ENCODE results near the gene RPA4. TPM values are rescaled to one million over a fixed set of nuclear protein-coding genes. Genes with fewer than 3 reads are reported as not detected.

RPA4 gene
- total and polyA plus RNA-seq, 2 experiments from 2014 or later, result 1.0 to 1.4 TPM

DNA sequence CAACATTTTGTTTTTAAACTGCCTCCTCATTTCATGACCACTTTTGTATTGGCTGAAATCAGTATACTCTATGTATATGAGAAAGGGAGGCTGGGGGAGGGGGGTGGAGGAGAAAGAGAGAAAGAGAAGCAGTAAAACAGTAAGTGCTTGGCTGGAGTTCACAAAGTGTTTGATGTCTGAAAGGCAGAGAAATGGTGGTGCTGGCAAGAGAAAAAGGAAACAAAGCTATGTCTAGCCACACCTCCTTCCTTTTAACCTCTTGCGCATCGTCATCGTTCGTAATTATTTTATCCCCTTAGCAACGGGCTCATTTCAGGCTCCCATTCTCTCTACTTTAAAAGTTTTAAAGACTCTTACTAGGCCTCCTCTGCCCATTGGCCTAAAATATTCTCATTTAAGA lies 25.6 kb downstream of the RPA4 start (continued):
- TF ChIP-seq, protein P1, sequence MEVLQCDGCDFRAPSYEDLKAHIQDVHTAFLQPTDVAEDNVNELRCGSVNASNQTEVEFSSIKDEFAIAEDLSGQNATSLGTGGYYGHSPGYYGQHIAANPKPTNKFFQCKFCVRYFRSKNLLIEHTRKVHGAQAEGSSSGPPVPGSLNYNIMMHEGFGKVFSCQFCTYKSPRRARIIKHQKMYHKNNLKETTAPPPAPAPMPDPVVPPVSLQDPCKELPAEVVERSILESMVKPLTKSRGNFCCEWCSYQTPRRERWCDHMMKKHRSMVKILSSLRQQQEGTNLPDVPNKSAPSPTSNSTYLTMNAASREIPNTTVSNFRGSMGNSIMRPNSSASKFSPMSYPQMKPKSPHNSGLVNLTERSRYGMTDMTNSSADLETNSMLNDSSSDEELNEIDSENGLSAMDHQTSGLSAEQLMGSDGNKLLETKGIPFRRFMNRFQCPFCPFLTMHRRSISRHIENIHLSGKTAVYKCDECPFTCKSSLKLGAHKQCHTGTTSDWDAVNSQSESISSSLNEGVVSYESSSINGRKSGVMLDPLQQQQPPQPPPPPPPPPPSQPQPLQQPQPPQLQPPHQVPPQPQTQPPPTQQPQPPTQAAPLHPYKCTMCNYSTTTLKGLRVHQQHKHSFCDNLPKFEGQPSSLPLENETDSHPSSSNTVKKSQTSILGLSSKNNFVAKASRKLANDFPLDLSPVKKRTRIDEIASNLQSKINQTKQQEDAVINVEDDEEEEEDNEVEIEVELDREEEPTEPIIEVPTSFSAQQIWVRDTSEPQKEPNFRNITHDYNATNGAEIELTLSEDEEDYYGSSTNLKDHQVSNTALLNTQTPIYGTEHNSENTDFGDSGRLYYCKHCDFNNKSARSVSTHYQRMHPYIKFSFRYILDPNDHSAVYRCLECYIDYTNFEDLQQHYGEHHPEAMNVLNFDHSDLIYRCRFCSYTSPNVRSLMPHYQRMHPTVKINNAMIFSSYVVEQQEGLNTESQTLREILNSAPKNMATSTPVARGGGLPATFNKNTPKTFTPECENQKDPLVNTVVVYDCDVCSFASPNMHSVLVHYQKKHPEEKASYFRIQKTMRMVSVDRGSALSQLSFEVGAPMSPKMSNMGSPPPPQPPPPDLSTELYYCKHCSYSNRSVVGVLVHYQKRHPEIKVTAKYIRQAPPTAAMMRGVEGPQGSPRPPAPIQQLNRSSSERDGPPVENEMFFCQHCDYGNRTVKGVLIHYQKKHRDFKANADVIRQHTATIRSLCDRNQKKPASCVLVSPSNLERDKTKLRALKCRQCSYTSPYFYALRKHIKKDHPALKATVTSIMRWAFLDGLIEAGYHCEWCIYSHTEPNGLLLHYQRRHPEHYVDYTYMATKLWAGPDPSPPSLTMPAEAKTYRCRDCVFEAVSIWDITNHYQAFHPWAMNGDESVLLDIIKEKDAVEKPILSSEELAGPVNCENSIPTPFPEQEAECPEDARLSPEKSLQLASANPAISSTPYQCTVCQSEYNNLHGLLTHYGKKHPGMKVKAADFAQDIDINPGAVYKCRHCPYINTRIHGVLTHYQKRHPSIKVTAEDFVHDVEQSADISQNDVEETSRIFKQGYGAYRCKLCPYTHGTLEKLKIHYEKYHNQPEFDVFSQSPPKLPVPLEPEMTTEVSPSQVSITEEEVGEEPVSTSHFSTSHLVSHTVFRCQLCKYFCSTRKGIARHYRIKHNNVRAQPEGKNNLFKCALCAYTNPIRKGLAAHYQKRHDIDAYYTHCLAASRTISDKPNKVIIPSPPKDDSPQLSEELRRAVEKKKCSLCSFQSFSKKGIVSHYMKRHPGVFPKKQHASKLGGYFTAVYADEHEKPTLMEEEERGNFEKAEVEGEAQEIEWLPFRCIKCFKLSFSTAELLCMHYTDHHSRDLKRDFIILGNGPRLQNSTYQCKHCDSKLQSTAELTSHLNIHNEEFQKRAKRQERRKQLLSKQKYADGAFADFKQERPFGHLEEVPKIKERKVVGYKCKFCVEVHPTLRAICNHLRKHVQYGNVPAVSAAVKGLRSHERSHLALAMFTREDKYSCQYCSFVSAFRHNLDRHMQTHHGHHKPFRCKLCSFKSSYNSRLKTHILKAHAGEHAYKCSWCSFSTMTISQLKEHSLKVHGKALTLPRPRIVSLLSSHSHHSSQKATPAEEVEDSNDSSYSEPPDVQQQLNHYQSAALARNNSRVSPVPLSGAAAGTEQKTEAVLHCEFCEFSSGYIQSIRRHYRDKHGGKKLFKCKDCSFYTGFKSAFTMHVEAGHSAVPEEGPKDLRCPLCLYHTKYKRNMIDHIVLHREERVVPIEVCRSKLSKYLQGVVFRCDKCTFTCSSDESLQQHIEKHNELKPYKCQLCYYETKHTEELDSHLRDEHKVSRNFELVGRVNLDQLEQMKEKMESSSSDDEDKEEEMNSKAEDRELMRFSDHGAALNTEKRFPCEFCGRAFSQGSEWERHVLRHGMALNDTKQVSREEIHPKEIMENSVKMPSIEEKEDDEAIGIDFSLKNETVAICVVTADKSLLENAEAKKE (CRISPR knock-in tag; IDR thresholded peaks at IDR 0.05), result no peak

DNA sequence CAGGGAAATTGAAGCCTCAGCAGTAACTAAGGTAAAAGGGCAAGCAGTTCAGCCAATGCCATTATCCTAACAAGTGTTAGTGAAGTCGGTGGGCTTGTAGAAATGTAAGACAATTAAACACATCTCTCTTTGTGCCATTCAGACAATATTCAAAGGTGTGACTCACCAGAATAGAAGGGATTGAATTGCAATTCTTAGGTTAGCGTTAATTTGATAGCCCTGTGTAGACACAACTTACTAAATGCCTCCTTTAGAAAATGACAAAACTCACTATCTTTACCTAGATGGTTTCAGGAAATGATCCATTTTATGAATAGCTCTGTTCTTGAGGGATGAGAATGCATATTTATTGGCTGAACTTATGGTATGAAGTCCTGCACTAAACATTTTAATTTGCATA lies 35.2 kb downstream of the RPA4 start:
- Mint-ChIP-seq H3K36me3 (ENCODE audit: low read depth) (no peaks in the 10 kb centered on the region), H3K4me1 (peaks cover 11% of the 10 kb centered on the region; the same call in 2 of the 3 replicates), H3K27me3 (ENCODE audit: insufficient read depth, low read depth, poor library complexity) (no peaks in the 10 kb centered on the region), H3K4me3 (no peak overlapping the region), H3K9me3 (no peaks in the 10 kb centered on the region), H3K27ac (peak overlapping the region; percentile 56; the same call in 1 of the 2 replicates)
- Histone ChIP-seq H3K27ac (ENCODE audit: low read depth) (no peak overlapping the region), H4K20me1 (replicated peaks; ENCODE audit: insufficient read depth) (no peaks in the 10 kb centered on the region), H3K79me2 (replicated peaks; ENCODE audit: insufficient read depth) (no peaks in the 10 kb centered on the region), H3K4me3 (no peak overlapping the region), H3K4me1 (ENCODE audit: insufficient read depth) (peaks cover 12% of the 10 kb centered on the region; the same call in 1 of the 2 replicates), H2AFZ (no peak overlapping the region), H3F3A (replicated peaks; ENCODE audit: low read depth) (no peaks in the 10 kb centered on the region), H3K4me2 (no peak overlapping the region), H3K9me2 (ENCODE audit: insufficient read depth) (no peaks in the 10 kb centered on the region), H3K36me3 (ENCODE audit: insufficient read depth) (no peaks in the 10 kb centered on the region), H3K27me3 (ENCODE audit: insufficient read depth) (no peaks in the 10 kb centered on the region)
- ATAC-seq (no peak), DNase-seq (ENCODE audit: low spot score) (no peak)
- TF ChIP-seq POLR2AphosphoS5 (IDR thresholded peaks at IDR 0.05; ENCODE audit: low read depth) (no peak), EZH2 (IDR thresholded peaks at IDR 0.05; ENCODE audit: low read depth, unreplicated experiment) (no peak)

DNA sequence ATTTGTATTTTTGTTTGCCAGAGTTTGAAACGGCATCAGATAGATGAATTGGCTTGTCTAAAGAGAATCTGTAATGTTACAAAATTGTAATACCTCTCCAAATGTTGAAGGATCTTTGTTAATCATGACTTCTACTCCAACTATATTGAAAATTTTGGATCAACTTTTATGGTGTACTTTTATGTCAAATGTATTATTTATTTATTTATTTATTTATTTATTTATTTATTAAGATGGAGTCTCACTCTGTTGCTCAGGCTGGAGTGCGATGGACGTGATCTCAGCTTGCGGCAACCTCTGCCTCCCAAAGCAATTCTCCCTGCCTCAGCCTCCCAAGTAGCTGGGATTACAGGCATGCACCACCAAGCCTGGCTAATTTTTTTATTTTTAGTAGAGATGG lies 36.0 kb downstream of the RPA4 start:
- Histone ChIP-seq H3K27me3 (ENCODE audit: insufficient read depth) (no peaks in the 10 kb centered on the region), H3F3A (replicated peaks; ENCODE audit: low read depth) (no peaks in the 10 kb centered on the region), H3K4me1 (ENCODE audit: insufficient read depth) (peaks cover 12% of the 10 kb centered on the region; the same call in 1 of the 2 replicates), H2AFZ (no peak overlapping the region), H3K4me2 (no peak overlapping the region), H4K20me1 (replicated peaks; ENCODE audit: insufficient read depth) (no peaks in the 10 kb centered on the region), H3K79me2 (replicated peaks; ENCODE audit: insufficient read depth) (no peaks in the 10 kb centered on the region), H3K36me3 (ENCODE audit: insufficient read depth) (no peaks in the 10 kb centered on the region), H3K27ac (ENCODE audit: low read depth) (no peak overlapping the region), H3K9me2 (ENCODE audit: insufficient read depth) (no peaks in the 10 kb centered on the region), H3K4me3 (no peak overlapping the region)
- H3K9me3 Mint-ChIP-seq, result no peaks in the 10 kb centered on the region
- H3K27me3 Mint-ChIP-seq (ENCODE audit: insufficient read depth, low read depth, poor library complexity), result no peaks in the 10 kb centered on the region
- H3K36me3 Mint-ChIP-seq (ENCODE audit: low read depth), result no peaks in the 10 kb centered on the region
- DNase-seq (ENCODE audit: low spot score), result no peak
- peaks cover 11% of the 10 kb centered on the region; the same call in 2 of the 3 replicates for H3K4me1 Mint-ChIP-seq
- ATAC-seq, result no peak
- H3K4me3 Mint-ChIP-seq, result no peak overlapping the region
- no peak overlapping the region for H3K27ac Mint-ChIP-seq
- TF ChIP-seq NANOG (IDR thresholded peaks at IDR 0.05; ENCODE audit: borderline replicate concordance), result no peak
- TF ChIP-seq POLR2AphosphoS5 (IDR thresholded peaks at IDR 0.05; ENCODE audit: low read depth), result no peak
- TF ChIP-seq, protein P2, sequence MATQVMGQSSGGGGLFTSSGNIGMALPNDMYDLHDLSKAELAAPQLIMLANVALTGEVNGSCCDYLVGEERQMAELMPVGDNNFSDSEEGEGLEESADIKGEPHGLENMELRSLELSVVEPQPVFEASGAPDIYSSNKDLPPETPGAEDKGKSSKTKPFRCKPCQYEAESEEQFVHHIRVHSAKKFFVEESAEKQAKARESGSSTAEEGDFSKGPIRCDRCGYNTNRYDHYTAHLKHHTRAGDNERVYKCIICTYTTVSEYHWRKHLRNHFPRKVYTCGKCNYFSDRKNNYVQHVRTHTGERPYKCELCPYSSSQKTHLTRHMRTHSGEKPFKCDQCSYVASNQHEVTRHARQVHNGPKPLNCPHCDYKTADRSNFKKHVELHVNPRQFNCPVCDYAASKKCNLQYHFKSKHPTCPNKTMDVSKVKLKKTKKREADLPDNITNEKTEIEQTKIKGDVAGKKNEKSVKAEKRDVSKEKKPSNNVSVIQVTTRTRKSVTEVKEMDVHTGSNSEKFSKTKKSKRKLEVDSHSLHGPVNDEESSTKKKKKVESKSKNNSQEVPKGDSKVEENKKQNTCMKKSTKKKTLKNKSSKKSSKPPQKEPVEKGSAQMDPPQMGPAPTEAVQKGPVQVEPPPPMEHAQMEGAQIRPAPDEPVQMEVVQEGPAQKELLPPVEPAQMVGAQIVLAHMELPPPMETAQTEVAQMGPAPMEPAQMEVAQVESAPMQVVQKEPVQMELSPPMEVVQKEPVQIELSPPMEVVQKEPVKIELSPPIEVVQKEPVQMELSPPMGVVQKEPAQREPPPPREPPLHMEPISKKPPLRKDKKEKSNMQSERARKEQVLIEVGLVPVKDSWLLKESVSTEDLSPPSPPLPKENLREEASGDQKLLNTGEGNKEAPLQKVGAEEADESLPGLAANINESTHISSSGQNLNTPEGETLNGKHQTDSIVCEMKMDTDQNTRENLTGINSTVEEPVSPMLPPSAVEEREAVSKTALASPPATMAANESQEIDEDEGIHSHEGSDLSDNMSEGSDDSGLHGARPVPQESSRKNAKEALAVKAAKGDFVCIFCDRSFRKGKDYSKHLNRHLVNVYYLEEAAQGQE (IDR thresholded peaks at IDR 0.05; ENCODE audit: unreplicated experiment), result no peak
- TF ChIP-seq ZNF331 (CRISPR knock-in tag; IDR thresholded peaks at IDR 0.05; ENCODE audit: low read depth), result no peak
- no peak for TF ChIP-seq CREB1 (CRISPR knock-in tag; IDR thresholded peaks at IDR 0.05; ENCODE audit: low read depth)
- TF ChIP-seq ZNF114 (CRISPR knock-in tag; IDR thresholded peaks at IDR 0.05), result no peak
- no peak for TF ChIP-seq EZH2 (IDR thresholded peaks at IDR 0.05; ENCODE audit: low read depth, unreplicated experiment)
- TF ChIP-seq, protein P3, sequence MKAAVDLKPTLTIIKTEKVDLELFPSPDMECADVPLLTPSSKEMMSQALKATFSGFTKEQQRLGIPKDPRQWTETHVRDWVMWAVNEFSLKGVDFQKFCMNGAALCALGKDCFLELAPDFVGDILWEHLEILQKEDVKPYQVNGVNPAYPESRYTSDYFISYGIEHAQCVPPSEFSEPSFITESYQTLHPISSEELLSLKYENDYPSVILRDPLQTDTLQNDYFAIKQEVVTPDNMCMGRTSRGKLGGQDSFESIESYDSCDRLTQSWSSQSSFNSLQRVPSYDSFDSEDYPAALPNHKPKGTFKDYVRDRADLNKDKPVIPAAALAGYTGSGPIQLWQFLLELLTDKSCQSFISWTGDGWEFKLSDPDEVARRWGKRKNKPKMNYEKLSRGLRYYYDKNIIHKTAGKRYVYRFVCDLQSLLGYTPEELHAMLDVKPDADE (IDR thresholded peaks at IDR 0.05), result no peak

Measured in GM23338 (cell line).